Transverse colon (tissue), 4 donors: ENCODE data around the gene MYOM3. TPM values are rescaled to one million over a fixed set of nuclear protein-coding genes. Genes with fewer than 3 reads are reported as not detected.

ENCODE experiments used
- DNase-seq: peaks from one replicate; pipeline ENCODE4 v3.0.0-alpha.2; 2019
- H3K27ac ChIP-seq, 4 donors: fragments of 200-600 bp; sonication (generic); 2 replicates each; pipeline ENCODE4 v1.5.1; 2016 to 2018; ENCODE audit warnings: inconsistent platforms in 4 of 4
- H3K27me3 ChIP-seq: fragments of 200-600 bp; sonication (generic); 2 replicates; pipeline ENCODE4 v1.5.1; 2017; ENCODE audit warnings: inconsistent platforms
- H3K36me3 ChIP-seq, 4 donors: fragments of 200-600 bp; sonication (generic); 2 replicates each; pipeline ENCODE4 v1.5.1; 2017 to 2019; ENCODE audit warnings: inconsistent platforms in 4 of 4
- H3K4me1 ChIP-seq, 4 donors: fragments of 200-600 bp; sonication (generic); 2 replicates each; pipeline ENCODE4 v1.5.1; 2017 to 2020; ENCODE audit warnings: inconsistent platforms in 4 of 4
- H3K4me3 ChIP-seq, 4 donors: fragments of 200-600 bp; sonication (generic); 1 replicate in 1 of 4; 2 replicates in 3 of 4; pipeline versions ENCODE4 v1.5.1 to v1.6.1; 2017 to 2019; ENCODE audit warnings: inconsistent platforms in 4 of 4
- H3K9me3 ChIP-seq, 2 donors: fragments of 200-600 bp; sonication (generic); 2 replicates each; pipeline ENCODE4 v1.5.1; 2017 to 2019; ENCODE audit warnings: inconsistent platforms in 2 of 2
- CTCF ChIP-seq, 5 experiments: fragments of 200-600 bp in 3 of 5; fragments of 450-650 bp in 2 of 5; sonication (generic) in 3 of 5; IDR thresholded peaks; 1 replicate in 2 of 5; 2 replicates in 3 of 5; pipeline ENCODE4 v1.5.1; 2016 to 2017; ENCODE audit warnings: antibody characterized with exemption in 5 of 5, inconsistent platforms in 3 of 5, mild to moderate bottlenecking in 2 of 5, moderate library complexity in 1 of 5
- EP300 ChIP-seq: sonication (generic); formaldehyde crosslinking; IDR thresholded peaks from one replicate; pipeline ENCODE4 v1.6.1; 2017; ENCODE audit warnings: antibody characterized with exemption, low read depth
- POLR2A ChIP-seq: fragments of 450-650 bp; IDR thresholded peaks from one replicate; pipeline ENCODE4 v1.6.1; 2016; ENCODE audit warnings: antibody characterized with exemption, mild to moderate bottlenecking, moderate library complexity
- POLR2AphosphoS5 ChIP-seq, 3 donors: sonication (generic); formaldehyde crosslinking; IDR thresholded peaks; one replicate each; pipeline ENCODE4 v1.6.1; 2016; ENCODE audit warnings: antibody characterized with exemption in 3 of 3
- WGBS, 2 donors: methylation state at CpG; one replicate each; pipeline ENCODE4 v1.1.5; 2018; ENCODE audit warnings: low coverage in 1 of 2; 5-methylcytosine and 5-hydroxymethylcytosine counted together
- in situ Hi-C, 4 donors: fragments of 200-750 bp; cut with MboI; loops; one replicate each; pipeline versions ENCODE4 v1.15.0 to v1.15.1; 2017; ENCODE audit warnings: low sequenced_read_pairs in 3 of 4, low pct_ligation_motif_present in 1 of 4, low pct_unique_long_range_greater_than_20kb in 1 of 4
- intact Hi-C: fragments of 100-400 bp; cut with DNase I; formaldehyde crosslinking; loops from one replicate; pipeline ENCODE4 v1.15.1; 2023; ENCODE audit warnings: low total_unique reads
- total RNA-seq, 4 donors: library from RNA; depleted of rRNA; stranded (reverse); fragments of >200 nt; gene quantifications; one replicate each; pipeline ENCODE4 v1.1.0, GENCODE V29; 2016

MYOM3 gene
- total RNA-seq, 4 donors from 2014 or later, result 0.60 to 7.5 (median 3.0) TPM

- H3K27ac ChIP-seq, result no peak overlapping the region
- DNase-seq, result no peak
- no peaks in the 10 kb centered on the region for H3K36me3 ChIP-seq
- intact Hi-C loops (no loop called here), in situ Hi-C loops (no loop called here)
- no peak for TF ChIP-seq CTCF (IDR thresholded peaks at IDR 0.05)
- TF ChIP-seq POLR2AphosphoS5 (IDR thresholded peaks at IDR 0.05), result no peak
- TF ChIP-seq POLR2A, result no peak
- TF ChIP-seq EP300, result no peak
- H3K27me3 ChIP-seq, result peaks cover 2% of the 10 kb centered on the region
- WGBS, 2 donors, result 70% methylated on average over 6 of the region's 6 CpGs; no CpG with 5 or more reads in 1 of the 2 donors
- H3K4me1 ChIP-seq, result peaks cover 0 to 24% (median 14%) of the 10 kb centered on the region in 4 donors
- no peaks in the 10 kb centered on the region for H3K9me3 ChIP-seq
- no peak overlapping the region for H3K4me3 ChIP-seq
Measured at GRCh38 chr1:24113641-24114033, 1.7 kb upstream of the MYOM3 start.

- no peak overlapping the region for H3K4me3 ChIP-seq
- in situ Hi-C loops, result no loop called here
- intact Hi-C loops, result no loop called here
Measured at GRCh38 chr1:24111262-24111995, 506 bp downstream of the MYOM3 start.

GRCh38 chr1:24110642-24111261 lies 1.2 kb downstream of the MYOM3 start:
- intact Hi-C loops, result no loop called here
- TF ChIP-seq EP300 (no peak), CTCF (IDR thresholded peaks at IDR 0.05) (no peak), POLR2AphosphoS5 (IDR thresholded peaks at IDR 0.05) (no peak), POLR2A (no peak)
- H3K27me3 ChIP-seq, result peaks cover 2% of the 10 kb centered on the region
- WGBS, 2 donors, result 86% methylated on average over 14 of the region's 14 CpGs; no CpG with 5 or more reads in 1 of the 2 donors
- H3K36me3 ChIP-seq, result no peaks in the 10 kb centered on the region
- H3K4me3 ChIP-seq, result no peak overlapping the region
- in situ Hi-C loops, result no loop called here
- H3K4me1 ChIP-seq, result peaks cover 0 to 21% (median 9%) of the 10 kb centered on the region in 4 donors
- H3K27ac ChIP-seq, result no peak overlapping the region
- no peak for DNase-seq
- H3K9me3 ChIP-seq, result no peaks in the 10 kb centered on the region

More at GRCh38 chr1:24111262-24111995, 506 bp downstream of the MYOM3 start:
- no peak for DNase-seq
- TF ChIP-seq POLR2A (no peak), EP300 (no peak), CTCF (IDR thresholded peaks at IDR 0.05) (no peak), POLR2AphosphoS5 (IDR thresholded peaks at IDR 0.05) (no peak)
- Histone ChIP-seq H3K36me3 (no peaks in the 10 kb centered on the region), H3K9me3 (no peaks in the 10 kb centered on the region), H3K4me1 (peaks cover 0 to 21% (median 9%) of the 10 kb centered on the region in 4 donors), H3K27me3 (peaks cover 2% of the 10 kb centered on the region), H3K27ac (no peak overlapping the region)
- WGBS, 2 donors, result 87% methylated on average over 20 of the region's 20 CpGs; no CpG with 5 or more reads in 1 of the 2 donors

- H3K4me3 ChIP-seq, result no peak overlapping the region
- no peak for DNase-seq
- no peaks in the 10 kb centered on the region for H3K9me3 ChIP-seq
- H3K4me1 ChIP-seq, result peaks cover 0 to 21% (median 9%) of the 10 kb centered on the region in 4 donors
- H3K36me3 ChIP-seq, result no peaks in the 10 kb centered on the region
- peaks cover 2% of the 10 kb centered on the region for H3K27me3 ChIP-seq
- TF ChIP-seq CTCF (IDR thresholded peaks at IDR 0.05) (no peak), POLR2AphosphoS5 (IDR thresholded peaks at IDR 0.05) (no peak), POLR2A (no peak), EP300 (no peak)
- no peak overlapping the region for H3K27ac ChIP-seq
- intact Hi-C loops, result no loop called here
- in situ Hi-C loops, result no loop called here
- WGBS, 2 donors, result 83 to 89% methylated on average over 2 to 15 of the region's 15 CpGs
Measured at GRCh38 chr1:24109686-24110475, 2.1 kb downstream of the MYOM3 start.
